PC-9 (cell line): ENCODE data around the gene IL1RL1. TPM values are rescaled to one million over a fixed set of nuclear protein-coding genes. Genes with fewer than 3 reads are reported as not detected.

Source experiments
- BruUV-seq: library from RNA; stranded (reverse); fragments of 400-500 nt; replicated peaks from 2 replicates; lab custom pipeline; 2021; lab: Mats Ljungman, UMichigan
- CTCF ChIA-PET: fragments of 300-600 bp; sonication (Branson Sonifier 250); formaldehyde crosslinking; loops from one replicate; lab custom pipeline; 2022; ENCODE audit warnings: antibody characterized with exemption; lab: Charles Lee
- POLR2A ChIA-PET: fragments of 300-600 bp; sonication (Branson Sonifier 250); formaldehyde crosslinking; loops from one replicate; lab custom pipeline; 2022; ENCODE audit warnings: antibody characterized with exemption; ENCODE audit not compliant: unreplicated experiment; lab: Charles Lee
- DNase-seq, 2 experiments: peaks; one replicate each; pipeline versions ENCODE4 v3.0.0 to v3.0.0-alpha.2; 2015 to 2022; ENCODE audit warnings: mixed read lengths in 1 of 2
- H2AFZ ChIP-seq: fragments of 200-600 bp; sonication (generic); 2 replicates; pipeline ENCODE4 v1.8.1; 2017; ENCODE audit warnings: antibody characterized with exemption
- H3F3A ChIP-seq: fragments of 200-600 bp; sonication (generic); 2 replicates; pipeline ENCODE4 v1.8.1; 2017; ENCODE audit warnings: antibody characterized with exemption, mild to moderate bottlenecking, low read depth; ENCODE audit not compliant: insufficient read depth
- H3K27ac ChIP-seq: fragments of 200-600 bp; sonication (generic); 2 replicates; pipeline ENCODE4 v1.6.1; 2016; ENCODE audit warnings: mixed run types
- H3K27me3 ChIP-seq: fragments of 200-600 bp; sonication (generic); 2 replicates; pipeline ENCODE4 v1.6.1; 2016; ENCODE audit warnings: low read depth, mixed run types; ENCODE audit not compliant: insufficient read depth
- H3K36me3 ChIP-seq: fragments of 200-600 bp; sonication (generic); 2 replicates; pipeline ENCODE4 v1.6.1; 2016; ENCODE audit warnings: low read depth, mixed run types
- H3K4me1 ChIP-seq: fragments of 200-600 bp; sonication (generic); replicated peaks from 2 replicates; pipeline ENCODE4 v1.6.1; 2016; ENCODE audit warnings: mixed run types; ENCODE audit not compliant: insufficient read depth
- H3K4me2 ChIP-seq: fragments of 200-600 bp; sonication (generic); 2 replicates; pipeline ENCODE4 v1.6.1; 2017; ENCODE audit warnings: mixed run types
- H3K4me3 ChIP-seq: fragments of 200-600 bp; sonication (generic); 2 replicates; pipeline ENCODE4 v1.6.1; 2016; ENCODE audit warnings: mixed run types
- H3K79me2 ChIP-seq: fragments of 200-600 bp; sonication (generic); 2 replicates; pipeline ENCODE4 v1.6.1; 2017; ENCODE audit warnings: low read depth, mixed run types
- H3K9me2 ChIP-seq: fragments of 200-600 bp; sonication (generic); 2 replicates; pipeline ENCODE4 v1.8.1; 2017; ENCODE audit warnings: mild to moderate bottlenecking; ENCODE audit not compliant: insufficient read depth
- H3K9me3 ChIP-seq: fragments of 200-600 bp; sonication (generic); 2 replicates; pipeline ENCODE4 v1.8.1; 2016; ENCODE audit warnings: low read depth; ENCODE audit not compliant: insufficient read depth
- H4K20me1 ChIP-seq: fragments of 200-600 bp; sonication (generic); 2 replicates; pipeline ENCODE4 v1.8.1; 2017; ENCODE audit not compliant: insufficient read depth
- CTCF ChIP-seq: fragments of 200-600 bp; sonication (generic); conservative IDR thresholded peaks from 2 replicates; pipeline ENCODE4 v1.6.1; 2017; ENCODE audit warnings: mixed run types, antibody characterized with exemption, mild to moderate bottlenecking, moderate library complexity
- EZH2 ChIP-seq: fragments of 200-600 bp; sonication (generic); IDR thresholded peaks from 2 replicates; pipeline ENCODE4 v1.8.0; 2017; ENCODE audit warnings: antibody characterized with exemption, low read depth
- intact Hi-C: fragments of 100-400 bp; cut with micrococcal nuclease; formaldehyde crosslinking; loops from one replicate; pipeline ENCODE4 v1.10.0; 2022; ENCODE audit not compliant: unreplicated experiment
- total RNA-seq: library from RNA; stranded (reverse); gene quantifications from 2 replicates; pipeline ENCODE4 v1.2.3, GENCODE V29; 2021

Gene IL1RL1
- total RNA-seq, 1 experiment from 2014 or later = 1.7 TPM

GRCh38 chr2:102340778-102341177 is 29.4 kb downstream of the IL1RL1 start:
- no peaks in the 10 kb centered on the region for H4K20me1 ChIP-seq
- peaks cover 16% of the 10 kb centered on the region; the same call in 1 of the 2 replicates for H3K36me3 ChIP-seq
- peaks cover 16% of the 10 kb centered on the region for H3F3A ChIP-seq
- POLR2A ChIA-PET = no interaction called here
- no peak overlapping the region for H3K27ac ChIP-seq
- no peaks in the 10 kb centered on the region for H3K9me2 ChIP-seq
- no peak for TF ChIP-seq EZH2
- no peak for TF ChIP-seq CTCF
- no peak overlapping the region for H3K4me2 ChIP-seq
- H3K27me3 ChIP-seq = no peaks in the 10 kb centered on the region
- H3K4me1 ChIP-seq = peaks cover 34% of the 10 kb centered on the region
- H3K79me2 ChIP-seq = peaks cover 18% of the 10 kb centered on the region
- no peaks in the 10 kb centered on the region for H3K9me3 ChIP-seq
- BruUV-seq = no TSS peak
- intact Hi-C loops = no loop called here
- DNase-seq = no peak
- H2AFZ ChIP-seq = no peak overlapping the region
- CTCF ChIA-PET = no interaction called here
- H3K4me3 ChIP-seq = no peak overlapping the region

- DNase-seq = no peak
- no TSS peak for BruUV-seq
- no peaks in the 10 kb centered on the region for H3F3A ChIP-seq
- no peak overlapping the region for H3K27ac ChIP-seq
- H3K27me3 ChIP-seq = no peaks in the 10 kb centered on the region
- POLR2A ChIA-PET = no interaction called here
- TF ChIP-seq CTCF (no peak), EZH2 (no peak)
- H2AFZ ChIP-seq = no peak overlapping the region
- CTCF ChIA-PET = no interaction called here
- peaks cover 16% of the 10 kb centered on the region; the same call in 1 of the 2 replicates for H3K36me3 ChIP-seq
- intact Hi-C loops = no loop called here
- peaks cover 18% of the 10 kb centered on the region for H3K4me1 ChIP-seq
- no peak overlapping the region for H3K4me2 ChIP-seq
- no peaks in the 10 kb centered on the region for H4K20me1 ChIP-seq
- no peaks in the 10 kb centered on the region for H3K9me2 ChIP-seq
- H3K79me2 ChIP-seq = peaks cover 13% of the 10 kb centered on the region
- no peak overlapping the region for H3K4me3 ChIP-seq
- no peaks in the 10 kb centered on the region for H3K9me3 ChIP-seq
Observed at GRCh38 chr2:102342888-102343287, 31.5 kb downstream of the IL1RL1 start.

GRCh38 chr2:102344397-102344796 is 33.0 kb downstream of the IL1RL1 start:
- Histone ChIP-seq H3K79me2 (no peaks in the 10 kb centered on the region; the same call in 1 of the 2 replicates), H2AFZ (no peak overlapping the region), H3K9me2 (no peaks in the 10 kb centered on the region), H3K4me3 (no peak overlapping the region), H3K4me1 (0 out of 2 replicates have a peak, but pooled peaks cover 3% of the 10 kb centered on the region), H3K27me3 (no peaks in the 10 kb centered on the region), H3F3A (no peaks in the 10 kb centered on the region), H3K36me3 (peaks cover 16% of the 10 kb centered on the region; the same call in 1 of the 2 replicates), H4K20me1 (no peaks in the 10 kb centered on the region), H3K27ac (no peak overlapping the region), H3K4me2 (no peak overlapping the region), H3K9me3 (0 out of 2 replicates have a peak, but pooled peaks cover 4% of the 10 kb centered on the region)
- TF ChIP-seq CTCF (no peak), EZH2 (no peak)
- DNase-seq = no peak
- no TSS peak for BruUV-seq
- CTCF ChIA-PET = no interaction called here
- intact Hi-C loops = no loop called here
- POLR2A ChIA-PET = no interaction called here
